GM19324 (cell line): ENCODE data around the gene LTBP1.

Experiments
- ATAC-seq: cut with Tn5 transposase; IDR thresholded peaks from one replicate; pipeline ENCODE4 v1.9.1; 2021; ENCODE audit warnings: mild to moderate bottlenecking, moderate library complexity; ENCODE audit not compliant: unreplicated experiment, low FRiP score

LTBP1 gene

DNA sequence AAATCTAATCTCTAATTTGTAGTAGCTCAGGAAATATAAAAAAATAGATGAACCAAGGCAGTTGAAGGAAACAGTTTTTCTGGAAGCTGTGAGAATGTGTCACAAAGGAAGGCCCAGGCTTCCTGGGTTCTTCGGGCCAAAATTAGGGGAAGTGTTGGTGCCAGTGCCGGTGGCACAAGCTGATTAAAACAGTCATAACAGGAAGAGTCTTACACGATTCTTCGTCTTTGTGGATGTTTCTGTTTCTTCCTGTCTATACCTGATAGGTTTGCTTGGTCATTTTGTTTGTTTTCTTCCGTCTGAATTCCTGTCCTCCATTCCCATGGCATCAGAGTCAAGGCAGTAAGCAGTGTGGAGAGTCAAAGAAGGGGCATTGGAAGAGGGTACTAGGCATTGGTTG, 294.3 kb downstream of the LTBP1 start:
- ATAC-seq = no peak

DNA sequence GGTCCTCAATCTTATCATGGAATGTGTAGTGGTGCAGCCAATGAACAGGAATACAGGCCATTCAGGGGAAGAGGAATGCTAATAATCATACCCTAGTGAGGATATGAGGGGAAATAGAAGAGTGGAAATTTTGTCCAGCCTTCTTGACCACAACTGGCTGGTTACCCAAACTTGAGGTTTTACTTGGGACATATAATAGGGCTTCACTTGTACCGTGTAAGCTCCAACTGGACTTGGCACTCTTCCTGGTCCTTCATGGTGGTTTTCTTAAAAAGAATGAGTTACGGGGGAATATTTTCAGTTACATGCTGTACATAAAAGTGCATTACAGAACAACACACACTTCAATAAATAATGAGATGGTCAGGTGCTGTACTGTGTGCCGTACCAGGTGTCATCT, 294.8 kb downstream of the LTBP1 start:
- ATAC-seq = no peak

DNA sequence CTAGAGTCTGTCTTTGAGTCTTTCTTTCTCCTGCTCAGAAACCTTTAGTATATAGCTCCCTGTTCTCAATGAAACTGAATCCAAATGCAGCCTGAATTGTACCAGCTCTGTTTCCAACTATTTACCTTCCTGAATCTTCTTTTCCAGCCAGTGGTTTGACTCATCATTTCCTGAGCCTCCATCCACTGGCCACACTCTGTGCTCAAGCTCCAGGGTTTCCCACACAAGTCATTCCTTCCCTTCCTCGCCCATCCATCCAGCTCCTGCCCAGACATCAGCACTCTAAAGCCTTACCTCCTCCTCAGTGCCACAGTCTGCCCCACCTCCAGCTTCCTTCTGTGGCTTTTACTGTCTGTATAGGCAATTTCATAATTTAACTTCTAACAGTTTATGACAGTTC, 296.1 kb downstream of the LTBP1 start:
- no peak for ATAC-seq

DNA sequence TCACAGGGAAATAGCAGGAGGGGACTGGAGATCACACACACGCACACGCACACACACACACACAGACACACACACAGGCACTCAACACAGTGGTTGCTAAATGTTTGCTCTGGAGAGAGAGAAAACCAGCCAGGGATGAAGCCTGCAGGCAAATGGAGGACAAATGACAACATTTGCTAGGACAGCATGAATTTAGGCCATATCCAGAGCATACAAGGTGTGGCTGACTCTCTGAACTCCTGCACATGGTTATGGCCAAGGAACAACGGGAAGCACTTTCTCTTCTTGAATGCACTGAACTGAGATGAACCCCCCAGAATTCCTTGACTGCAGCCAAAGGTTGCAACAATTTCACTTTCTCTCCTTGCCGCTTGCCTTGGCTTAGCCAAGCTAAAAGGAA, 299.7 kb downstream of the LTBP1 start:
- no peak for ATAC-seq

- ATAC-seq = no peak
Measured at GRCh38 chr2:33247365-33247764, 300.6 kb downstream of the LTBP1 start.

DNA sequence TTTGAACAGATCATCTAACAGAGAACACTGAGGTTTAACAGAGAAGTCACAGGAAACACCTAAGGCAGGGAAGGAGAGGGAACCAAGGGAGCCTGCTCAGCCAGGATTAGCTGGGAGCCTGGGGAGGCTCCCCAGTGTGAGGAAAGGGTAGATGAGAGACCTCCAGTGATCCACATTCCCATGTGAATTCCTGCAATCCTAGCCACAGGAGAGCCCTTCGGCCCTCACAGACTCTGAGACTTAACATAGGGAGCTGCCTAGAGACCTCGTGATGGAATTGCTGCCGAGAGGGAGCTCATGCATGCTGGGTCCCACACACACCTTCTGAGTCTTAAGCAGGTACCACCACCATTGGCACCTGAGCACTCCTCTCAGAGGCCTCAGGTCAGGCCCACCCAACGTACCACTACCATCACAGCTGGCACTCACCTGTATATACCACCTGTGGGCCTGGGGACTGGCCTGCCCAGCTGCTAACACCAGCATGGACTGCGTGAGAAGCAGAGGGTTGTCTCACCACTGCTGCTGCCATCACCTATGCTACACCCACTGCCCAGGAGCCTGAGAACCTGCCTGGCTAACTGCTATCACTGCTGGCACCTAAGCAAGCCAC, 303.8 kb downstream of the LTBP1 start:
- no peak for ATAC-seq

DNA sequence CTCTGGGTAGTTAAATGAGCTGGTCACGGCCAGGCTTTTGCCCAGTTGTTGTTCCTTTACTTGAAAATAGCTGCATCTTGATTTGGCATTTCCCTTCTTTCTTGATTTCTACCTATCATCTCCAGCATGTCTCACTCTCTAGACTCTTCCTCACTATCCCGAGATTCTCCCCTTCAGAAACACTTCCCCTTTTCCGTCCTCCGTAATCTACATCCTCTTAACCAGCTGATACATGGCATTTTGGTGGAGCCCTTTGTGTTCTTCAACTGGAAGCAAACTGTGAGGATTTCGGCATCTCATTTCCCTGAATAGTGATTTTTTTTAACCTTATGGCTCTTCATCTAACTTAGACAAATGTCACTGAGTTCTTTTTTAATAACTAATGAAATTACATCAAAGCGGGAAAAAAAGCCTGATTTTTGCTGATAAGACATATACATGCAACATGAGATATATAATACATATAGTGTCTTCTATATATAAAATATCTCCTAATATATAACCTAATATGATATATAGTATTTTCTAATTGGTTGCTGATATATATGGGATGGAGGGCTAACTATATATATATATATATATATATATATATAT, 309.5 kb downstream of the LTBP1 start:
- ATAC-seq = no peak

- no peak for ATAC-seq
Measured at GRCh38 chr2:33258387-33258786, 311.6 kb downstream of the LTBP1 start.

DNA sequence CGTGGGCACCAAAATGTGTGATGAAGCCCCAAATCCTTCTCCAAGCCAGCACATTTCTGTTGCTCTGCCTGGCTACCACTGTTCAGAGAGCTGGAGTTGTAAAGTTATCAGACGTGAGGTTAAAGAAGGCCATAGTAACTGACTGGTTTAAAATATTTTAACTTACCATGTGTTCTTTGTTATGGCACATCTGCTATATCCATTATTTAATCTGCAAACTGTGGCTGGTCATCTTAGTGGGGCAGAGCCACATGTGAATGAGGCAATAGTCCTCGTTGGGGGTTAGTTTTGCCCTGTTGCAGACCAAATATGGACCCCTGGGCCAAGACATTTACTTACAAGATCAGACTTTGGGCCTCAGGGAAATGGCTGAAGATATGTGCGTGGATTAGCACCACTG, 315.3 kb downstream of the LTBP1 start:
- ATAC-seq = no peak

GRCh38 chr2:33264766-33265165, 318.0 kb downstream of the LTBP1 start:
- ATAC-seq = no peak

DNA sequence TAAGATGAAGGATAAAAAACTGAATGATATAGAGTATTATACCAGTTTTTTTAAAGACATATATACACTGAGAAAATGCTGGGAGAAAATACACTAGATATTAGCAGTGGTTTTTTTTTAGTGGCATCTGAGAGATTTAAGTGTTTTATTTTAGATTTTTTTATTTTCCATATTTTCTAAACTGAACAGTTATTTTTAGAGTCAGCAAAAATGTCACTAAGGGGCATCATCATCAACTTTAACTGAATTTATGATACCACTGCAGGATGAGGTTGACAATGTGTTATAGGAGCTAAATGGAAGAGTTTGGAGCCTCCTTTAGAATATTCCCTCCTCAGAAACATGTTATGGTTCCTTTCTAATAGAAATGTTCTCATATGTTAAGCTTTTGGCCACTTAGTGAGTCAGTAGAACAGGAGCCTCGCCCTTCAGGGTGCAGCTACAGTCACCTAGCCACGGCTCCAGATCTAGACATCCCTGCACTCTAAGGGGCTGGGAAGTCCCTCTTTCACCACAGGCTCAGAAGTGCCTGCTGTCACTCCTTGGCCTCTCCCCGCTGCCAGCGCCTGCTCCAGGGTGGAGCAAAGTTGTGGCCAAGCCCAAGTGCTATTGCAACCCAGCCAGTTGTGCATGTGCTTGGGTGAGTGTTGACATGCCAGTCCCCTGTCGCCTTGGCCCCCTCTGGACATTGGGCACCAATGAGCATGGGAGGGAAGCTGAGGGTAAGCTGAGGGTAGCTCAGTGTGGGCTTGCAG, 319.0 kb downstream of the LTBP1 start:
- ATAC-seq = no peak

GRCh38 chr2:33266467-33266866, 319.7 kb downstream of the LTBP1 start:
- no peak for ATAC-seq

DNA sequence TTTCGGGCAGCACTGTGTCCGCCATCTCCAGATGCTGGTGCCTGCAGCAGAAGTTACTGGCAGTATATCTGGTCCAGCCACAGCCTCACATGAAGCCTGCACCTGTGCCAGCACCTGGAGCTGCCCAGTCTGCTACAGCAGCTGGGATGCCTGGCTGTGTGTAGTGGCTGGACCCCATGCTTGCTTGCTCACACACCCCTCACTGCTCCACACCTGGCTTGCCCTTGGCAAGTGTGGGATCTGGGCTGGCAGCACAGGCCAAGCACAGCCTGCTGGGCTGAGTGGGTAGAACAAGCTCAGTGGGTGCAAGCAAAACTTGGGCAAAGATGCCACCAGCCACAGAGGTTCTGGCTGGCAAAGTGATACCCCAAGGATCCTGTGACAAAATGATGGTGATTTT, 320.3 kb downstream of the LTBP1 start:
- no peak for ATAC-seq

DNA sequence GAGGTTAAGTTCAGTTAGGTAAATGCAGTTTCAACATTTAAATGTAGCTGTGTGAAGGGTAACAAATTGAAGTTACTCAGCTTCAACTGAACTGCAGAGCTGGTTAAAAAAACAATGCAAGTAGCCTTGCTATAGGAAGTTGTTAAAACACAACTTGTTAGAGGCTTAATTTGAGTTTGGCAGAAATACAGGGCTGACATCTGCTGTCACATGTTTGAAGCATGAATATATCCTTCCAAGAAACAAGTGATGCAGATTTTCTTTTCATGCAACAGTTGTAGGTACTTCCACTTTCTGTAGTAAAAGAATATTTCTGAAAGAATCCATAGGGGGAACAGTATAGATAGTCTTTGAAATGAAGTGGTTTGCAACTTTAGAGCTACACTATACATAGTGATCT, 321.0 kb downstream of the LTBP1 start:
- ATAC-seq = no peak

DNA sequence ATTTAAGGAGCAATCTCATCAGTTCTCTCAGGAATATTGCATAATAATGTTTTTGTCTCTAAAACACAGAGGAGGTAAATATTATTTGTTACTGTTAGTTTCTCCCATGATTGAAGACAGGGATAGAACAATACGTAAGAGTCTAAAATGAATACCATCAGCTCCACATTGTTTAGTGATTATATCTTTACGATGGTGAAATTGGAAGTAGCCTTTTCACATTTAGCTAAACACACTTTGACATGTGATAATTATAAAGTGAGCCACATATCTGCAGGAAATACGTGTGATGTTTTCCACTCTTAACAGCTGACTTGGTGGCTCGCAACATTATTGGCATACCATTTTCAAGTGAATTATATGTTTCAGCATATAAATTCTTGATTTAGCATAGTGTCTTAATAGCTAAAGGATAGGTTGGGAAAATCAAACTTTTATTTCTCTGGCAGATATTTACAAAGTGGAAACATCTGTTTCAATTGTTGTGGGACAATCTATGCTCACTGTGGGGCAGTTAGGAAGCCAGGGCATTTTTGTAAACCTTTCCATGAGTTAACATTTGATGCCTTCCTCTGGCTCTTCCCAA, 321.6 kb downstream of the LTBP1 start:
- no peak for ATAC-seq

DNA sequence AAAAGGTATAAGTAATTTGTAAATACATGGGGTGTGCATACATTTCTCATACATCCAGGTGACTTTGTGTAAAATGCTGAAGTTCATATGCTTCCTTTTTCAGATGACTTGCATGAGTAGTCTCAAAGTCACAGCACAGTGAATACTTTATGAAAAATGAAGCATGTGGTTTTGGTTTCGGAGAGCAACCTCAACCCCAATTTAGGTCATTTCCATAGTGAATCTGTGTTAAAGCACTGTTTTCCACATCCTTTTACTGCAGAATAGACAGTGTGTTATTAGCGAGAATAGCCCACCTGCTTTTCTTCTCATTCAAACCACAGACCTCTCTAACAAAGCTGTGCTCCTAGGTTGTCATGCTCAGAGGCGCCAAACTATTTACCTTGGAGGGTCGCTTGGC, 325.2 kb downstream of the LTBP1 start:
- ATAC-seq = peak; percentile 89

- no peak for ATAC-seq
Measured at GRCh38 chr2:33273479-33273878, 326.7 kb downstream of the LTBP1 start.

DNA sequence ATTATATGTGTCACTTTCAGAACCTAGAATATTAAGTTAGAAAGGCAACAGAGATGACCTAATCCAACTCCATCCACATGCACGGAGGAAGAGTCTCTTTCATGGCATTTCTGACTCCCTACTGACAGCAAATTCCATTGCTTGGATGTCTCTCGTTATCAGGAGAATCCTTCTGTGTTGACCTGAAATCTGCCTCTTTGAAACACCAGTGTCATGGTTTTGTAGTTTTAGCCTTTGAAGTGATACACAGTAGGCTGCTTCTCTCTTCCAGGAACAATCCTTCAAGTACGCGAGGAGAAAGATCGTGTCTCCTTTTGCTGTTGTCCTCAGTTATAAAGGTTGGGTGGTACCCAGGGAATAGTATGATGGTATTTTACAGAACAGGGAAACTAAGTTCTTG, 327.8 kb downstream of the LTBP1 start:
- no peak for ATAC-seq

- no peak for ATAC-seq
Measured at GRCh38 chr2:33275689-33276444, 329.1 kb downstream of the LTBP1 start.

DNA sequence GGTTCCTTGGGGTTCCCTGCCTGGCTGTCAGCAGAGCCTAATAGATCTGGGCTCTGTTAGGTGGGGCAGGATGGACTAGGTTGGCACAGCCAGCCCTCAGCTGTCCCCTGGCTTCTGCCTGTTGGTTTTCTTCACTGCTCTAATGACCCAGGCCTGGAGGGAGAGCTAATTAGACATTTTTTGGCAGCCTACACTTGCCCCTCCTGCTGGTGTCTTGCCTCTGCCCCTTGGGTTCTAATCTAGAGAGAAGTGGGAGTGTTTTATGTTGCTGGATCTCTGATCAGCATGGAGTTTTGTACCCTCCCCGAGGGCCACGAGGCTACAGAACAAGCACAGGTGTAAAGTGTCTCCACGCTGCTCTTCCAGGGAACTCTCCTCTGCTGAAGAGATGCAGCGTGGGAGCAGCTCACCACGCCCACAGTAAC, 330.3 kb downstream of the LTBP1 start:
- no peak for ATAC-seq
